Measurements from ENCODE around the gene ANO8.
"Not testable (repeated sequence)": the region's sequence is repeated elsewhere in the genome, so short reads cannot be mapped to it uniquely, and the experiment has no call there.

The ANO8 gene
- total RNA-seq: 3.8 to 49.4 (median 34.9) reads per million in 3 experiments

DNA sequence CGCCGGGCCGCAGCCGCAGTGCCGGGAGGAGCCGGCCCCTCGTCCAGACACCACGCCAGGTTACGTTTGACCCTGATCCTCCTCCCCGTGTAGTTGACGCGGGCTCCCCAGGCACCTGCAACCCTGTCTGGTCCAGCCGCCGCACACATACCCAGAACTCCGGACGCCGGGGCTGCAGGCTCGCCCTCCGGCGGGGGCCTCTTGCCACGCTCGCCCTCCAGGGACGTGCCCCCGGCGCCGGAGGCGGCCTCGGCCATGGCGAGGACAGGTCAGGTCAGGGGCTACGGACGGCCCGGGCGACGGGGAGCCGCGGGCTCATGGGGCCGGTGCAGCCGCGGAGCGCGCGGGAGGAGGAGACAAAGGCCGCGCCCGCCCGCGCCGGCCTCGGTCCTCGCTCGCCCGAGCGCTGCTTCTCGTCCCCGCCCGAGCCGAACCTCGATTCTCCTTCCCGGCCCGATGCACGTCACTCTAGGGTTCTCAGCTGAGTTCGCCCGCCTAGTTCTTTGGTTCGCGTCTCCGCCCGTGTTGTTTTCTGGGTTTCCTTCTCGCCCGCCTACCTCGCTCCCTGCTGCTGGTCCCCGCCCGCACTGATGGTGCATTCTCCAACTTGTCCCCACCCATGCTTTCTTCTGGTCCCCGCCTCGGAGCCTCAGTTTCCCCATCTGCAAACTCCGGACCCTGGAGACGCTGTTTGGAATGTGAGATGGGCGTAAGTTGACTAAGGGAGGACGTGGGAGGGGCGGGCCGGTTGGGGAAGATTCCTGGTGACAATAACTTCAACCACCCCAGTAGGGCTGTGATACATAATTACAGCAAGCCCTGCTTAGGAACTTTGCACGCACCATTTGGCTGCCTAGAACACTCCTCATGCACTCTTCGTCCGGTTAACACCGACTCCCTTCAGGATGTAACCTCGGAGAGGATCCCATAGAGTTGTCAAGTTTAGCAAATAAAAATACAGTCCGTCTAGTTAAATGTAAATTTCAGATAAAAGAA, at the start of gene ANO8:
Gene ANO8 (minus strand): TSS at position 442 of the 996 bp plus-strand sequence. CDS start 185 bp downstream, at position 257.
- DNase-seq: peak; percentile 92

DNA sequence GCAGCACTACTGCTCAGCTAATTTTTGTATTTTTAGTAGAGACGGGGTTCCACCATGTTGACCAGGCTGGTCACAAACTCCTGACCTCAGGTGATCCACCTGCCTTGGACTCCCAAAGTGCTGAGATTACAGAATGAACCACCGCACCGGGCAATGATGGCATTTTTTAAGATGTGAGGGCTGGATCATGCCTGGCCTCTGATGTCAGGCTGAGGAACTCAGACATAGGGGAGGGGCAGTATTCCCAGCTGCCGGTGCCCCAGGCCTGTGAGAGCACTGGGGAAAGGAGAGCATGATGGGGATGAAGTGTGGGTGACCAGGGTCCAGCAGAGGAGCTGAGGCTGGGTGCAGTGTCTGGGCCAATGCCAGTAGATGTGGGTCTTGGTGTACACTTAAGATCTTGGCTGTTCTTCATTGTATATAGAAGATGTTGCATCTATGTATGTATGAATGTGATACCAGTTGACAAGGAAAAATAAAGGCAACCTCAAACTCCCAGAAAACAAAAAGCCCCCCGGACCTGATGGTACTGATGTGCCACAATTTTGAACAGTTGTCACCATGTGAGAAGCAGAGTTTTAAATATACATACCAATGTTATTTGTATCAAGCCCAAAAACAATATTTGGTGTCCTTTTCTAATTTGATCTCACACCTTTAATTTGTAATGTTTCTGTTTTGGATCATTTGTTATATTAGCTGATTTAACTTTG, 45.9 kb upstream of the ANO8 start:
- no peak for DNase-seq

DNA sequence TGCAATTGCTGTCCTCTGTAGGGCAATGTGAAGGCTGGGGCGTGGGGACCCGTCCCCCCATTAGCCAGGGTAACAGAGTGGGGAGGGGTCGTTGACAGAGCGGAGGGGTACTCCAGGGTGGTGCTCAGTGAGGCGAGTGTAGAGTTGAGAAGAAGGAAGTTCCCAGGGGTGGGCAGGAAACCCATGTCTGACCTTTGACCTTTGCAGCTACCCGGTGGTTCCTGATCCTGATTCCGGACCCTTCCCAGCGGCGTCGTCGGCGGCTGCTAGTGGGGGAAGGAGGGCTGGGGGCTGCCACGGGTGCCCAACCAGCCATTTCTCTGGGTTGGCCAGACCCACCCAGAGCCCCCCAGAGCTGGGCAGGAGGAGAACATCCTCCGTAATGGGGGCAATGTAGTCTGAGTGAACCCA, 44.6 kb upstream of the ANO8 start:
- DNase-seq: no peak

DNA sequence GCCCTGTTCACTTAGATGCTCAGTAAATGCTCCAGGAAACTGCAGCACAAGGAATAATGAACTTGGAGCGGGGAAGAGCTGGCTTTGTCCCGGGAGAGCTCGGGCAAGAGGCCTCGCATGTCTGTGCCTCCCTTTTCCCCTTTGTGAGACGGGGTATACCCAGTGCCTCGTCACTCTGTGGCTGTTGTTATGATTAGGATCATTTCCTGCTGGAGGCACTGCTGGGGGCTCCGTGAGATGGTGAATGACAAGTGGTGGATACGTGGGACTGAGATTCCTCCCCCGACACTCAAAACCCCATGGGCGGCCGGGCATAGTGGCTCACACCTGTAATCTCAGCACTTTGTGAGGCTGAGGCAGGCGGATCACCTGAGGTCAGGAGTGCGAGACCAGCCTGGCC, 43.6 kb upstream of the ANO8 start:
- no peak for DNase-seq

DNA sequence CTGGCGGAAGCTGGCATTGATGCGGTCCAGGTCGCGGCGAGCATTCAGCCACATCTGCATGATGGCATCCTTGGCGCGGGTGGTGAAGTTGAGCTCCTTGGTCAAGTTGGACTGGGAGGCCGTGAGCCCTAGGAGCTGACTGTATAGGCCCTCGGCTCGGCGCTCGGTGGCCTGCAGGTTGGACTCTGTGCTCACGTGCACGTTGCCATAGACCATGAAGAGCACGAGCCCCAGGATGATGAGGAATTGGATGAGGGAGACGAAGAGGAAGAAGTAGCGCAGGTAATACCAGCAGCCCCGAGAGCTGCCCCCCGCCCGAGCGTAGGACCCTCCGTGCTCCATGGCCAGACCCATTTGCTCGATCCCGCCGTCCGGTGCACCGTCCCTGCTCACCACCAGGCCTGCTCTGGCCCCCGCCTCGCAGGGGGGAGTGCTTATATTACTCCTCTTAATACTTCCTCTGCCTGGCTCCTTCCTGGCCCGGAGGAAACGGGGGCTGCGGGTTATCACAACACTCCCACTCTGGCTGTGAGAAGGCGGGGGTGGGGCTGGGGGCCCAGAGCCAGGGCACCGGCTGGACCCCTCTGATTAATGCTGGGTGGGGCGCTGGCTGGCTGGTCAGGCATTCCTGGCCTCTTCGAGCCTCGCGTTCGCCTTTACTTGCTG, 42.4 kb upstream of the ANO8 start, which contains the start of gene PLVAP:
Gene PLVAP (minus strand): TSS at position 408 of the 666 bp plus-strand sequence. CDS start 54 bp downstream, at position 354.
- DNase-seq: no peak

DNA sequence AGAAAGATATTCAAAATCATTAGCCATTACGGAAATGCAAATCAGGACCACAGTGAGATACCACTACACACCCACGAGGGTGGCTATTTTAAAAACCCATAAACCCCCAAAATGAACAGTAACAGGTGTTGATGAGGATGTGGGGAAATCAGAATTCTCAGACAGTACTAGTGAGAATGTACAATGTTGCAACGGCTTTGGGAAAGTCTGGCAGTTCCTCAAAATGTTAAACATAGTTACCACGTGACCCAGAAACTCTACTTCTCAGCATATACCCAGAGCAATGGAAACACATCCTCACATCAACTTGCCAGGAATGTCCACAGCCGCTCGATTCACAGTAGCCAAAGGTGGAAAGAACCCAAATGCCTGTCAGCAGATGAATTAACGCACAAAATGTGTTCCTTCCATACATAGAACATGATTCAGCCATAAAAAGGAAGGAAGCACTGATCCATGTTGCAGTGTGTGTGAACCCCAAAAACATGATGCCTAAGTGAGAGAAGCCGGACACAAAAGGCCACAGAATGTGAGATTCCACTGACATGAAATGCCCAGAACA, 35.5 kb upstream of the ANO8 start:
- DNase-seq: no peak

DNA sequence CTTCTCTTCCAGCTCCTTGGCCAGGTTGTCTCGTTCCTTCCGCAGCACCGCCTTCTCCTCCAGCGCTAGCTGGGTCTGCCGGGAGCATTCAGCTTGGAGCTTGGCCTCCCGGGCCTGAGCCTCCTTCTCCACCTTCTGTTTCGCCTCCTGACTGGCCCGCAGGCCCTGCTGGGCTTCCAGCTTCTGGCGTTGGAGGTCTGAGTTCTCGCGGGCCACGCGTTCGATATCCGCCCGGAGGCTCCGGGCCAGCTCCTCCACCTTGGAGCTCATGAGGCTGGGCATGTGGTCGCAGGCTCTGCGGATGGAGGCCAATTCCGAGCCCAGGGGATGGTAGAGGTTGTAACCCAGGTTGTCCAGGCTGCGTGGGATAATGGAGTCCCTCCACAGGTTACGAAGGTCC, 30.7 kb upstream of the ANO8 start:
- DNase-seq: no peak

DNA sequence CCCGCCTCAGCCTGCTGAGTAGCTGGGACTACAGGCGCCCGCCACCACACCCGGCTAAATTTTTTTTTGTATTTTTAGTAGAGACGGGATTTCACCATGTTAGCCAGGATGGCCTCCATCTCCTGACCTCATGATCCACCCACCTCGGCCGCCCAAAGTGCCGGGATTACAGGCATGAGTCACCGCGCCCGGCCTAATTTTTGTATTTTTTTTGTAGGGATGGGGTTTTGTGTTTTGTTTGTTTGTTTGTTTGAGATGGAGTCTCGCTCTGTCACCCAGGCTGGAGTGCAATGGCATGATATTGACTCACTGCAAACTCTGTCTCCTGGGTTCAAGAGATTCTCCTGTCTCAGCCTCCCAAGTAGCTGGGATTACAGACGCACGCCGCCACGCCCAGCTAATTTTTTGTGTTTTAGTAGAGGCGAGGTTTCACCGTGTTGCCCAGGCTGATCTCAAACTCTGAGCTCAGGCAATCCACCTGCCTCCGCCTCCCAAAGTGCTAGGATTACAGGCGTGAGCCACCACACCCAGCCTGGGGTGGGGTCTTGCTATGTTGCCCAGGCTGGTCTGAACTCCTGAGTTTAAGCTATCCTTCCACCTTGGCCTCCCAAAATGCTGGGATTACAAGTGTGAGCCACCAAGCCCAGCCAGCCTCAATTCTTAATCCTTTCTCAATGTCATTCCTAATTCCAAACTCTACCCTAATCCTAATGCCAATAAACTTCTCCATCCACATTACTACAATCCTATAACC, 29.4 kb upstream of the ANO8 start:
- DNase-seq: not testable (repeated sequence)

- DNase-seq: no peak
These were observed 25.5 kb upstream of the ANO8 start for GRCh38 chr19:17359905-17360800.

GRCh38 chr19:17358395-17358794, 23.7 kb upstream of the ANO8 start:
- no peak for DNase-seq

- DNase-seq: no peak
These were observed 23.1 kb upstream of the ANO8 start for GRCh38 chr19:17357724-17358123.

DNA sequence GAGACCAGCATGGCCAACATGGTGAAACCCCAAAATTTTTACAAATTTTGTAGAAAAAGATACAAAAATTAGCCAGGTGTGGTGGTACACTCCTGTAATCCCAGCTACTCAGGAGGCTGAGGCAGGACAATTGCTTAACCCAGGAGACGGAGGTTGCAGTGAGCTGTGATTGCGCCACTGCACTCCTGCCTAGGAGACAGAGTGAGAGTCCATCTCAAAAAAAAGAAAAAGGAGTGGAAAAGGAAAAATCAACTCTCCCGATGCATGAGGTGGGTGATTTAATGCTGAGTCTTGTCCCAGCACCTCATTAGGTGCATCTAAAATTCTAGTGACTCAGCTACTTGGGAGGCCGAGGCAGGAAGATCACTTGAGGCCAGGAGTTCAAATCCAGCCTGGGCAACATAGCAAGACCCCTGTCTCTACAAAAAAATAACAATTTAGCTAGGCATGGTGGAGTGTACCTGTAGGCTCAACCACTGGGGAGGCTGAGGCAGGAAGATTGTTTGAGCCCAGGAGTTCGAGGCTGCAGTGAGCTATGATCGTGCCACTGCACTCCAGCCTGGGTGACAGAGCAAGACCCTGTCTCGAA, 22.5 kb upstream of the ANO8 start:
- DNase-seq: no peak

DNA sequence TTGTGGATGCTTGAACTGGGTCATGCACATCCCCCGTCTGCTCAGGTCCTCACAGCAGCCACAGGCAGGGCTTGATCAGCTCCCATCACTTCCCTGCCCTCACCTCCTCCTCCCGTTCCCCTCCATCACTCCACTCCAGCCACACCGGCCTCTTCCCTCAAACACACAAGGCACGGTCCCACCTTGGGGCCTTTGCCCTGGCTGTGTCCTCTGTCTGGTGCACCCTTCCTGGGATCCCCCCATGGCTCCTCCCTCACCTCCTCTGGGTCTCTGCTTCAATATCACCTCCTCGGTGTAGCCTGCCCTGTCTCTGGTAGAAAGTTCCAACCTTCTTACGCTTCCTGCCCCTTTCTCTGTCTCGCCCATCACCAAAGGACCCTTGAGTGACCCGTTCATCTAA, 18.7 kb upstream of the ANO8 start:
- no peak for DNase-seq

DNA sequence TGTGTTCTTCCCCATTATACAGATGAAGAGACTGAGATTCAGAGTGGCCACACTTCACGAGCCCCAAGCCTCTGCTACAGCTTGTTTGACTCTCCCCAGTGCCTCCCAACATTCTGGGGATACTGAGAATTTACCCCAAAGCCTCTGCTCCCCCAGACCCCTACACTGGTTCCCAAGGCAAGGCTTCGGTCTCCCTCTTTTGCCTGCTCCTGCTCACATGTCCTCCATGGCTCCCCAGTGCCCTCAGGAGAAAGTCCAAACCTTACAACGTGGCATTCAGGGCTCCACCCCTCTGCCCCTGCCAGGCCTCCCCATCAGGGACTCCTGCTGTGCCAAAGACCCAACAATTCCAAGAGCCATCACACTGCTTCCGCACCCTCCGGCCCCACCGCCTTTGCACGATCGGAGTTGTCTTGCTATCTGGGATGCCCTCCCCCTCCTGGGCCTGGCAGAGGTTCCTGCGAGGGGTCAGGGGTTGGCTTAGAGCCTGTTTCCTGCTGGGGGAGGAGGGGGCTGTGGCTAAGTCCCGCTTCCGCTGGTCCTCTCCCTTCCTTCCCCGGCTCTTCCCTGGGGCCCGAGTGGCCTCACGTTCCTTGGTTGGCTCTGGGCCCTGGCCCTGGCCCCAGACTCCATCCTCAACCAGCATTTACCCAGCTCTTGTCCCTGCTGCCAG, 18.1 kb upstream of the ANO8 start:
- no peak for DNase-seq

- DNase-seq: no peak
These were observed 17.3 kb upstream of the ANO8 start for GRCh38 chr19:17351815-17352435.

GRCh38 chr19:17348700-17349099, 14.0 kb upstream of the ANO8 start:
- no peak for DNase-seq

DNA sequence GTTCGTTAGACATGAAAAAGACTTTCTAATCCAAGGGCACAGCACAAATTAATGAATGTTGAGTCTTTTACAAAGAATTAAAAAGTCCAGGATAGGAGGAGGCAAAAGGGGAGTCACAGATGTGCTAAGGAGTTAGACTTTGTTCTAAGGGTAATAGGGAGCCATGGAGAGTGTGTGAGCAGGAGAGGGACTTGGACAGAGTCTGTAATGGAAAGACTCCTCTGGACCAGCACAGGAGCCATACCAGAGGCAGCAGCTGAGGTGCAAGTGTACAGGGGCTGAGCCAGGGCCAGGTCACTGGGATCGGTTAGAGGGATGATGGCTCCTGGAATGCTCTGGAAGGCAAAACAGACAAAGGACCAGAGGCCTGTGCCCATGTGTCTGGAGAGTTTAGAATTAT, 13.2 kb upstream of the ANO8 start:
- DNase-seq: no peak

DNA sequence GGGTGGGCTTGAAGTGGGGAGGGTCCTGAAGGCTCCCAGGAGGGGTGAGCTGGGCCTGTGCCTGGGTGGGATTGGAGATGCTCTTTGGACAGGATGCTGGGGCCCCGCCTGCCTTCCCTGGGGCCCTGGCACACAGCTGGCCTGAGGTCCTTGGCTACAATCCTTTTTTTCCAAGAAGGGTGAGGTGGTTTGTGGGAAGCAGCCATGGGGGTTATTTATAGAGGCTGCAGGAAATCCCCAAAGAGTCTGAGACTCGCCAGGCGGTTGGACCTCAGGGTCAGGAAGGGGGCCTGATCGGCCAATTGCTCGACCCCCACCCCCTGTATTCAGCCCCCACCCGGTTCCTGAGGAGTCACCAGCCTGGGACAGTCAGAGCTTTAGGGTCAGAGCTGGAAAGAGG, 12.7 kb upstream of the ANO8 start:
- no peak for DNase-seq

GRCh38 chr19:17346109-17346671, 11.5 kb upstream of the ANO8 start:
- peak; percentile 63 for DNase-seq

Data from central memory CD4-positive, alpha-beta T cell (primary cell).